Kasumi-1 (cell line): ENCODE data around the gene PKNOX2.

Experiments
- DNase-seq, 2 experiments: peaks; one replicate each; lab custom pipeline; 2025; lab: John Stamatoyannopoulos, UW

PKNOX2 gene

DNA sequence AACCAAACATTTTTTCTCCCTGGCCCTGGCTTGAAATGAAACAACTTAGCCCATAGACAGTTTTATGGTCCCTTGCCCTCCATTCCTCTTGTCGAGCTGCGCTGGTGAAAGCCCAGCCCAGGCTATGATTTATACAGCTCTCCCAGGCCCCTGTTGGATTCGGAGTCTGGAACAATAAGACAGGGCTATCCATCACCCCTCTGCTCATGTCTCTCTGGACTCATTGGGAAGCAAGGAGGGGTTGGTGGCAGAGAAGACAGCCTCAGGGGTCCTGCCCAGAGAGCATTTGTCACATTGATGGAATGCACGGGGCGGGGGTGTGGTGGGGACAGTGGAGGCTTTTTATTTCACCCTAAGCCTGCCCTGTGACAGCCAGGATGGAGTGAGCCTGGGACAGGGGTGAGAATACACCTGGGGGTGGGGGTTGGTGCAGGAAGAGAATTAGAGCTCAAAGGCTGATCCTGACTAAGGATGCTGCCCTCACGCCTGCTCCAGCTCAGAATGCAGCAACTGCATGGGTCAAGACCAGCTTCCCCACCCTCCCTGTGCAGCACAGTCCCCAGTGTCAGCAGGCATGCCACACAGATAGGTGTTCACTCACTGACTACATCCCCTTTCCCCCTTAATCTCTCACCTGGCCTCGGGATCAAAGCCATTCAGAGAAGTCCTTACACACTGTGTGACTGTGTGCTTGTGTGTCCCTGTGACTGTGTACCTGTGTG is 10.0 kb upstream of the PKNOX2 start:
- DNase-seq: no peak

DNA sequence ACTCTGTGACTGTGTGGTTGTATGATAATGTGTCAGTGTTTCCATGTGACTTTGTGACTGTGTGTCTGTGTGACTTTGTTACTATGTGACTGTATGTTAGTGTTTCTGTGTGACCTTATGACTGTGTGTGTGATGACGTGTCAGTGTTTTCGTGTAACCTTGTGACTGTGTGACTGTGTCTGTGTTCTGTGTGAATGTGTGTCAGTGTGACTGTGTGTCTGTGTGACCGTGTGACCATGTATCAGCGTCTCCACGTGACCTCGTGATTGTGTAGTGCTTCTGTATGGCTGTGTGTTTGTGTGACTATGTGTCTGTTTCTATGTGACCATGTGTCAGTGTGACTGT is 9.5 kb upstream of the PKNOX2 start:
- no peak for DNase-seq

GRCh38 chr11:125155767-125156166 is 8.8 kb upstream of the PKNOX2 start:
- no peak for DNase-seq

DNA sequence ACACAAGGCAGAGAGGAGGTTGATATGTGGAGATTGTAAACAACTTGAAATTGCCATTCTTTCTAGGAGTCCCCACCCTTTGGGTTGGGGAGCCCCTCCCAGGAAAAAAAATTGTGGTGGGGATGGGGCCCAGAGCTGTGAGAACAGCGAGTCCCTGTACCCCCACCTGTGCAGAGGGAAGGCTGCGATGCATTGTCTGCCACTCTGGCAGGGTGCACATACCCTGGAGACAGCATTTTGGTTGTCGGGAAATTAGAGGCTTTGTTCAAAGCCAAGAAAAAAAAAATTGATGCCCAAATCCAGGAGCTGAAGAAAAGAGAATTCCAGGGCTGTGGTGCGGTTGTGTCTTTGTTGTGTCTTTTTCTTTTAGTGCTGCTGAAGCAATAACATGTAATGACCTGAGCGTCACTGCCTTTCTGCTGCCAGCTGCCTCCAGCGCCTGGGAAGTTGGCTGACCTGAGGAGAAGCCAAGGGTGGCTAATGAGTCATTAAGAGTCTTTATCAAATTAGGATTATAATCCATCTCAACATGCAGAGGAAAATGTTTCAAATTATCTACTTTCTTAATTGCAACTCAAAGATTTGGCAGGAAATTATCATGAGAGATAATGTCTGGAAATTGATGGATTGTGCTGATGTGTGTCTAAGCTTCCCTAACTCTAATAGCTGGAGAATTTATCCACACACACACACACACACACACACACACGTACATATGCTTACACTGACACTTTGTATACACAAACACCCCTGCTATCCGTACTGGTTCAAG is 8.0 kb upstream of the PKNOX2 start:
- no peak for DNase-seq

DNA sequence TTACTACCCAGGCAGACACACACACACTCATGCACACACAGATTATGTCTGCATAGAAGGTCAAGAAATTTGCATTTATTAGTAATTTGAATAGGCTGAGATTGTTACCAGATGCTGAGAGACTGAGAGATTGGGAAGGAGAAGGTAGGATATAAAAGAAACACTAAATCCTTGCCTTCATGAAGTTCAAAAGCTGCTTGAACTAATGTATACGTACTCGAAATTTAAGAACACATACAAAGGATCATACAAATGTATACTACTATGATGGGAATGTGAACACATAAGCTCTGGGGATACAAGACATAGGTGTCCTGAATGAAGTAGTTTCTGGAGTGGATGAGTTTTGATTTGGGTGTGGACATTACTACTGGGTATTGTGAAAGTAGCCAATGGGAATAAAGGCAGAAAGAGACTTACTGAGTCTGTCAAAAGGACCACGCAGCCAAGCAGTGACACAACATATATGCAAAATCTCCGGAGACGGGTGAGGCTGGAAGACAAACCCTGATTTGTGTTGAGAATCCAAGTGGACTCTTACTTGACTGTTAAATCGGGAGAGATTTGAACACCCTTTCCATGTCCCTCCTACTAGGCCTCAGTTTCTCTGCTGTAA is 7.3 kb upstream of the PKNOX2 start:
- no peak for DNase-seq

DNA sequence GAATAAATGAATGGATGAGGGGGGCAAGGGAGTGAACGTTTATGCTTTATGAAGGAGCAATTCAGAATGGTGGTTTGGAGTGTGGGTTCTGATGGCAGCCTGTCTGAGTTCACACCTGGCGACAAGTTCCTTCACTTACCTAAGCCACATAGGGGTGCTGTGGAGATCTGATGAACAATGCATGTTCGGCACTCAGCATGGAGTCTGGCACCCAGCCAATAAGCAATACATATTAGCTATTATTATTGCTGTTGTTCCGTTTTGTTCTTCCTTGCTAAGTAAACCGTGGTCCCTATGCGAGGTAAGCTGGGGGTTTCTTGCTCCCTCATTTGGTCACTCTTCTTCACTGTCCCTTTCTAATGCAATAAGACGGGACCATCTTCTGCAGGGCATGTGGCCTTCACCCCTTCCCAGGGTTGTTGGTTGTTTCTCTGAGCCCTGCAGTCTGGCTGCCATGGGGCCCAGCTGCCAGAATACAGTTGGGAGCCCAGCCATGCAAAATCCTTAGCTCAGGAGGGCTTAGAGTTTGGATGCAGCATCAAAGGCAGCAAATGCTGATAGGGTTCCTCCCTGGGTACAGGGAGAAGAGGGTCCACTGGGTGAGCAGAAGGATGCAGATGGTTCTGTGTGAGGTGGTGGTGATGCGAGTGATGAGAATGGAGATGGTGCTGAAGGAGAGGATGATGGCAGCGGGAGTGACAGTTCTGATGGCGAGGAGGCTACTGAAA is 6.4 kb upstream of the PKNOX2 start:
- DNase-seq: no peak

DNA sequence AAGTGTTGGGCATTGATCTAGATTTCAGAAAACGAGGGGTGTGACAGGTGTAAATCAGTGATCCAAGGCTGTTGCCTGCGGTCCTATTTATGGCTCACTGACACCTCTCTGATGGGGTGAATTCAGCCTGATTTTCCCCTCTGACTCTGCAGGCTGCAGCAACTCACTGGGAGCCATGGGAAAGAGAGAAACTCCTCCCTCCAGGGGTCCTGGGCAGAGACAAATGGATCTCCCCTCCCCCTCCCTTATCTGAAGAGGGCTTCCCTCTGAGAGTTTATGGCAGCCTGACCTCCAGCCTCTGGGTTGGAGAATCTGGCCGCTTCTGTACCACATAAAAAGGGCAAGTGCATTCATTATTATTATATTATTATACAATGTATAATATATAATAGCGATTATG is 1.8 kb upstream of the PKNOX2 start:
- no peak for DNase-seq

DNA sequence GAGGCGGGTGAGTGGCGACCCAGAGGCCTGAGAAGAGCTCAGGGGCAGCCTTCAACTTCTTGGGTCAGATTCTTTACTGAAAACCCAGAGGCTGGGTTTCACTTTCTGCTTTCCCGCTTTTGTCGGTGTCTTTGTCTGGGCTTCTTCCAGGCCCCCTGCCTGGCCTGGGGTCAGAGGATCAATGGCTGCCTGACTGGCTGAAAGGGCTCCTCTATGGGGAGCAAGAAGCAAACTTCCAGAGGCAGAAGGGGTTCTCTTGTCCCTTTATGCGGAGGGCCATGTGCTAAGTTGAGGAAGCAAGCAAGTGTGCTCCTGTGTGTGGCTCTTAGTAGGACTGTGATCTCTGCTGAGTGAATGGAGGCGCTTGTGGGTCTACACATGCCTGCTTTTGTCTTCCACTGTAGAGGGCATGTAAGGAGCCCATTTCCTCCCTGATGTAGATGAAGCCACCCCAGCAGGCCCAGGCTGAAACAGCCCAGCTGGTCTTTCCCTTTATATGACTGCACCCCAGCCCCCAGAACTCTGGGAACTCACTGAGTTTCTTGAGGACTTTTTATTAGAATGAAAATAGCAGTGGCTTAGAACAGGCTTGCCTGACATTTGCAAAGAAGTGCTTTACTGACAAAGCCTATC is 1.0 kb upstream of the PKNOX2 start:
- DNase-seq: no peak

GRCh38 chr11:125164091-125164421 is 495 bp upstream of the PKNOX2 start:
- no peak for DNase-seq

GRCh38 chr11:125165111-125165842 is 726 bp downstream of the PKNOX2 start:
- DNase-seq: no peak

GRCh38 chr11:125165843-125166763 is 1.6 kb downstream of the PKNOX2 start:
- DNase-seq: no peak

DNA sequence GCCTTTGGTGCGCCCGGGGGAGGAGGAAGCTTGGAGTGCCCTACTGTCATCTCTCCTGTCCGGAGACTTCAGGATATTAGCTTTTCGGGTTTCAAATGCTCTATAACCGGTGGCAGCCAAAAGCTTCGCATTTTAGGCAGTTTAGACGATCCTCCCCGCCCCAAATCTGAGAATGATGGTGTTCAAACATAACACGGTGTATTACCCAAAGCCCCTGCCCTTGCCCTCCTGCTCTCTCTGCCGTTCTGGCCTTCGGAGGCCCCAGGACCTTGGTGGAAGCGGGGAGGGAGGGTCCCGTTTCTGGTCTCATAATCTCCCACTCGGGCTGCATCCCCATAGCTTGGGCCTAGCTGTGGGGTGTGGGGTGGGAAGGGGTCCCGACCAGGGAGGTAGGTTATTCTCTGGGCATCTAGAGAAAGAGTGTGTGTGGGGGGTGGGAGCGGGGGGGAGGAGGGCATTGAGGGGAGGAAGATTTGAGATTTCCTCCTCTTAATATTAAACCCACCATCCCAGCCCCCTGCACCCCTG is 2.3 kb downstream of the PKNOX2 start:
- DNase-seq: no peak

DNA sequence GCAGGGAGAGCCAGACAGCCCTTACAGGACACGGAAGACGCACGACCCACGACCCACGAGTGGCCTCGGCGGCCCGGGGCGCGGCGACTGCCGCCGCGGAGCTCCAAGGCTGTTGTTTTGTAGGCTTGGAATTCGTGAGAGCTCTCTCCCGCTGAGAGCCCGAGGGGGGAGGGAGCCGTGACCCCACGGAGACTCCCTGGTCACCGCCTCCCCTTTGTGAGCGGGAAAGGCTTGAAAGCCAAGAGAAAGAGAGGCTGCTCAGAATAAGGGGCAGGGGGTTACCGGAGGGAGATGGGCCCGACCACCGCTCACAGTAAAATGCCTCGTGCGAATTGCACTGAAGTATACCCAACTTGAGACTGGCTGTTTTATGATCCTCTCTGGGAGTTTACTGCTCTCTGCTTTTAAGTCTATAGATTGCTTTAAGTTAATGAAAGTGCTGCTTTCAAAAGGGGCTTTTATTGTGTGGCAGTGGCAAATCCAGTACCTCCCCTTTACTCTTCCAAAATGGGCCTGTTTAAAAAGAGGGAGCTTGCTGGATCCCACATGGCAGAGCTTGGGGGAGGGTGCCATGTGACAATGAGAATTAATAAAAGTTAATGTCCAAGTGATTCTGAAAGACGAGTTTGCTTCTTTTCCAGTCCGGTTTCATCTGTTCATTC is 2.9 kb downstream of the PKNOX2 start:
- DNase-seq: no peak

- DNase-seq: no peak
Observed at GRCh38 chr11:125167954-125168835, 3.6 kb downstream of the PKNOX2 start.

- no peak for DNase-seq
Observed at GRCh38 chr11:125168918-125169456, 4.4 kb downstream of the PKNOX2 start.

- no peak for DNase-seq
Observed at GRCh38 chr11:125170001-125170509, 5.5 kb downstream of the PKNOX2 start.

DNA sequence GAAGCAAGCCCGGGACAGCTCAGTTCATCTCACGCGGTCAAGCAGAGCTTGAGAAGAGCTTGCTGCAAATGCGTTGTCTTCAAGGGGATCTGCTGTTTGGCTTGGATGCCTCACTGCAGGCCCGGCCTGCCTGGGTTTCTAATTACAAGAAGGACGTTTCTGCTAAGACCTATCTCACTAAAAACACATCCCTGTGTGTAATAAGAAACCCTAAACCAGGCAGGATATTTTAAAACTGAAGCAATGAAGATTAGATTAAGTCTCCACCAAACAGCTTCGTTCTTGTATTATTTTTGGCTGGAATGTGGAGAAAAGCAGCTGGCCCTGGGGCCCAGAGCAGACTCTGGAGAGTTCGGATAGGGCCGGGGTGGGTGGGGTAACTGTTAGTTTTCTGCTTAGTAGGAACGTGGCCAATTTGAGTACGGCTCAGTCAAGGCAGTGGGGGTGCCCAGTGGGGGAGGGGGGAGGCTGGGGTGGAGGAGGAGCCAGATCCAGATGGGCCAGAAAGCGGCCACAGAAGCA is 6.0 kb downstream of the PKNOX2 start:
- no peak for DNase-seq

DNA sequence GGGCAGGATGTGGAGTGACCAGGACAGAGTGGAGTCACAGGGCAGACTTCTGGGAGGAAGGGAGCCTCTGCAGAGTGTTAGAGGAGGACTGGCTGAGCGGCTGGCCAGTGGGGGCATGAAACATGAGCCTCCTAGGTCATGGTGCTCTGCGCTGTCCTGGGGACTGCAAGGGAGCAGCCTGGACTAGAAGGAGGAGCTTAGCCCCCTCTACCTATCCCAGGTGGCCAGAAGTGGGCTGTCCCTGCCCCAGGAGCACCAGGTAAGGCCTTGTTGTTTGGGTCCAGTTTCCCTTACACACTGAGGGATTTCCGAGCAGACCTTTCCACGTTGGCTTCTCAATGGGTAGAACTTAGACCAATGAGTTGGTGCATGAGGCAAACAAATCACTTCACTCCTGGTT is 7.4 kb downstream of the PKNOX2 start:
- no peak for DNase-seq
